ENCODE measurements around the gene CSTF1. TPM values are rescaled to one million over a fixed set of nuclear protein-coding genes. Genes with fewer than 3 reads are reported as not detected.
"Not testable (repeated sequence)": the region's sequence is repeated elsewhere in the genome, so short reads cannot be mapped to it uniquely, and the experiment has no call there.

CSTF1 gene
- total RNA-seq, 1 donor from 2014 or later, result 38.6 TPM

DNA sequence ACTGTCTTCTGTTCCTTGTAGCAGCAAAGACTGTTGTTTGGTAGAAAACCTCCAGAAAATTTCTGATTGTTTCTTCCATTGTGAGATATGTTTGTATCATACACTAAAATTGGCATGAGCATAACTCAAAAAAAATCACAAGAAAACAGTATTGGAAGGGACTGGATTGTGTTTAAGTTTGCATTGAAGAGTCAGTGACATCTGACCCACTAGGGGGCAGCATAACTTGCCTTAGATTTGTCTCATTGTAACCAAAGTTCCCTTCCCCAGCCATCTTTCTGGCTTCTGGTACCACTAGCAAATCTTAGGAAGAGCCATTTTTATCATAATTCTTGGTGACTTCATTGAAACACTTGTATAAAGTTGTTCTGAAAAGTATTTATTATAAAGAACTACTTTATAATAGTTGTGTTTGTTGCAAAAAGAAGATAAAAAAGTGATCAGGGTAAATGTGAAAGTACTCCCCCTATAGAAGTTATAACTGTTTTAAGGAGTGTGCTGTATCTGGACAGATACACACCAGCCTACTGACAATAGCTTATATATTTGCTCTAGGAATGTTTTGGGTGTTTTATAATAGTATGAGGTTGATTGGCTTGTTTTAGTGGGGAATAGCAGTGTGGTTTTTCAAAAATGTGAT lies 7.7 kb downstream of the CSTF1 start:
- Mint-ChIP-seq H3K27ac (ENCODE audit: unreplicated experiment) (peak overlapping the region; percentile 31), H3K27me3 (ENCODE audit: unreplicated experiment) (no peaks in the 10 kb centered on the region), H3K4me1 (ENCODE audit: unreplicated experiment) (peaks cover 7% of the 10 kb centered on the region), H3K9me3 (ENCODE audit: unreplicated experiment) (no peaks in the 10 kb centered on the region), H3K4me3 (ENCODE audit: unreplicated experiment) (no peak overlapping the region), H3K36me3 (ENCODE audit: unreplicated experiment) (peaks cover 49% of the 10 kb centered on the region)
- DNase-seq (ENCODE audit: extremely low spot score, unreplicated experiment), result no peak
- TF ChIP-seq, protein P1, sequence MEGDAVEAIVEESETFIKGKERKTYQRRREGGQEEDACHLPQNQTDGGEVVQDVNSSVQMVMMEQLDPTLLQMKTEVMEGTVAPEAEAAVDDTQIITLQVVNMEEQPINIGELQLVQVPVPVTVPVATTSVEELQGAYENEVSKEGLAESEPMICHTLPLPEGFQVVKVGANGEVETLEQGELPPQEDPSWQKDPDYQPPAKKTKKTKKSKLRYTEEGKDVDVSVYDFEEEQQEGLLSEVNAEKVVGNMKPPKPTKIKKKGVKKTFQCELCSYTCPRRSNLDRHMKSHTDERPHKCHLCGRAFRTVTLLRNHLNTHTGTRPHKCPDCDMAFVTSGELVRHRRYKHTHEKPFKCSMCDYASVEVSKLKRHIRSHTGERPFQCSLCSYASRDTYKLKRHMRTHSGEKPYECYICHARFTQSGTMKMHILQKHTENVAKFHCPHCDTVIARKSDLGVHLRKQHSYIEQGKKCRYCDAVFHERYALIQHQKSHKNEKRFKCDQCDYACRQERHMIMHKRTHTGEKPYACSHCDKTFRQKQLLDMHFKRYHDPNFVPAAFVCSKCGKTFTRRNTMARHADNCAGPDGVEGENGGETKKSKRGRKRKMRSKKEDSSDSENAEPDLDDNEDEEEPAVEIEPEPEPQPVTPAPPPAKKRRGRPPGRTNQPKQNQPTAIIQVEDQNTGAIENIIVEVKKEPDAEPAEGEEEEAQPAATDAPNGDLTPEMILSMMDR (IDR thresholded peaks at IDR 0.05), result peak; percentile 88

DNA sequence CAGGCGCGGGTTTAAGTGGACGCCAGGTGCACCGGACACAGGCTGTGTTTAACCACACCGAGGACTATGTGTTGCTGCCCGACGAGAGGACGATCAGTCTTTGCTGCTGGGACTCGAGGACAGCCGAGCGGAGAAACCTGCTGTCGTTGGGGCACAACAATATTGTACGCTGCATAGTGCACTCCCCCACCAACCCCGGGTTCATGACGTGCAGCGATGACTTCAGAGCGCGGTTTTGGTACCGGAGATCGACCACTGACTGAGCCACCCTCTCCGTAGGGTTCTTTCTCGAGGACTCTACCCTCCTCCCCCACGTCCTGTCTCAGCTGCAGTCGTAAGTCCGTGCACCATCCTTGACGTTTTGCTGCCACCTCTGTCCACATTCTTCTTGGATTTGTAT lies 11.0 kb downstream of the CSTF1 start:
- H3K36me3 Mint-ChIP-seq (ENCODE audit: unreplicated experiment), result peaks cover 46% of the 10 kb centered on the region
- no peak for DNase-seq (ENCODE audit: extremely low spot score, unreplicated experiment)
- peaks cover 7% of the 10 kb centered on the region for H3K4me1 Mint-ChIP-seq (ENCODE audit: unreplicated experiment)
- H3K4me3 Mint-ChIP-seq (ENCODE audit: unreplicated experiment), result no peak overlapping the region
- TF ChIP-seq, protein P1 (IDR thresholded peaks at IDR 0.05), result no peak
- no peaks in the 10 kb centered on the region for H3K9me3 Mint-ChIP-seq (ENCODE audit: unreplicated experiment)
- no peak overlapping the region for H3K27ac Mint-ChIP-seq (ENCODE audit: unreplicated experiment)
- no peaks in the 10 kb centered on the region for H3K27me3 Mint-ChIP-seq (ENCODE audit: unreplicated experiment)

DNA sequence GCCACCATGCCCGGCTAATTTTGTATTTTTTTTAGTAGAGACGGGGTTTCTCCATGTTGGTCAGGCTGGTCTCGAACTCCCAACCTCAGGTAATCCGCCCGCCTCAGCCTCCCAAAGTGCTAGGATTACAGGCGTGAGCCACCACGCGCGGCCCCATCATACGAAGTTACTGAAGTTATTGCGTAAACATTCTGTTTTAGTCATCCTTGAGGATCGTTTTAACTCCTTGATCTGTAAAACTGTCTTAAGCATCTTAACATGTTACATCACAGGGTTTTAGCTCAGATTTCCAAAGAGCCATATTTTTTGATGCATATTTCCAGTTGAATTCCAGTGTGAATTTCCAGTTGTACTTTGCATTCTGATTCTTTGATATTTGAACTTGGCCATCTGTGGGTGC lies 12.9 kb downstream of the CSTF1 start:
- not testable (repeated sequence) for H3K4me3 Mint-ChIP-seq (ENCODE audit: unreplicated experiment); DNase-seq (ENCODE audit: extremely low spot score, unreplicated experiment); H3K4me1 Mint-ChIP-seq (ENCODE audit: unreplicated experiment); H3K9me3 Mint-ChIP-seq (ENCODE audit: unreplicated experiment); H3K27me3 Mint-ChIP-seq (ENCODE audit: unreplicated experiment); H3K27ac Mint-ChIP-seq (ENCODE audit: unreplicated experiment)
- peaks cover 34% of the 10 kb centered on the region for H3K36me3 Mint-ChIP-seq (ENCODE audit: unreplicated experiment)

DNA sequence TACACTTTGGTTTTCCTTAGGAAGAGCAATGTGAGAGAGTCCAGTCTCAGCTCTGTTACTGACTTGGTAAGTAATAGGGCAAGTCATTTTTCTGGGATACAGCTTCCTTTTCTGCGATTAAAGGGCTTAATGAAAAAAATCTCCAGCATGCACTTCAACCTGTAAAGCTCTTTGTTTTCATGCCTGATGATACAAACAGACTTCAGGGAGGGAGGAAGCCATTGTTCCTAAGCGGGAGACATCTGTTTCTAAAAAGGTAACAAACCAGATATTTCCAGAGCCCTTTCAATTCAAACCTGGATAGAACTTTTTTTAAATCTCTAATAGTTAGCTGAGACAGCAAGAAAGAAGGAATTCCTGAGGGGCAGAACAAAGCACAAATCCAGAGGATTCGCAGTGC lies 14.5 kb downstream of the CSTF1 start:
- H3K27me3 Mint-ChIP-seq (ENCODE audit: unreplicated experiment), result no peaks in the 10 kb centered on the region
- DNase-seq (ENCODE audit: extremely low spot score, unreplicated experiment), result no peak
- TF ChIP-seq, protein P1 (IDR thresholded peaks at IDR 0.05), result no peak
- H3K27ac Mint-ChIP-seq (ENCODE audit: unreplicated experiment), result no peak overlapping the region
- H3K4me1 Mint-ChIP-seq (ENCODE audit: unreplicated experiment), result no peaks in the 10 kb centered on the region
- no peak overlapping the region for H3K4me3 Mint-ChIP-seq (ENCODE audit: unreplicated experiment)
- H3K36me3 Mint-ChIP-seq (ENCODE audit: unreplicated experiment), result peaks cover 33% of the 10 kb centered on the region
- H3K9me3 Mint-ChIP-seq (ENCODE audit: unreplicated experiment), result no peaks in the 10 kb centered on the region

DNA sequence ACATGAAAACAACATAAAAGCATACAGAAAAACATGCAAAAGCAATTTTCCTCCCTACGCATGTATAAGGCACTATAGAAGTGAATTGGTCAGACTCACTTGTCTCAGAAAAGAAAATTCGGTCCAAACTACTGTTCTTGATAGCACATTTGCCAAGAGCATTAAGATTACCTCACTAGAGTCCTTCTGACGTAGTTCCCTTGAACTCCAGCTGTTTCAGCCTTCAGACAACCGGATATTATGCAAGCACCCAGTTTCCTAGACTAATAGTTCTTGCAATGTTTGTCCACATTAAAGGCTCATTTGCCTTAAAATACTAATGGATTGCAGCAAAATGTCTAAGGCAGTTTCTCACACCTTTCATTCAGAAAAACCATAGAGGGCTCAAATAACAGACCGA lies 17.1 kb downstream of the CSTF1 start:
- no peaks in the 10 kb centered on the region for H3K4me1 Mint-ChIP-seq (ENCODE audit: unreplicated experiment)
- no peaks in the 10 kb centered on the region for H3K27me3 Mint-ChIP-seq (ENCODE audit: unreplicated experiment)
- no peaks in the 10 kb centered on the region for H3K9me3 Mint-ChIP-seq (ENCODE audit: unreplicated experiment)
- peaks cover 27% of the 10 kb centered on the region for H3K36me3 Mint-ChIP-seq (ENCODE audit: unreplicated experiment)
- no peak overlapping the region for H3K27ac Mint-ChIP-seq (ENCODE audit: unreplicated experiment)
- TF ChIP-seq, protein P1 (IDR thresholded peaks at IDR 0.05), result no peak
- no peak overlapping the region for H3K4me3 Mint-ChIP-seq (ENCODE audit: unreplicated experiment)
- DNase-seq (ENCODE audit: extremely low spot score, unreplicated experiment), result no peak

DNA sequence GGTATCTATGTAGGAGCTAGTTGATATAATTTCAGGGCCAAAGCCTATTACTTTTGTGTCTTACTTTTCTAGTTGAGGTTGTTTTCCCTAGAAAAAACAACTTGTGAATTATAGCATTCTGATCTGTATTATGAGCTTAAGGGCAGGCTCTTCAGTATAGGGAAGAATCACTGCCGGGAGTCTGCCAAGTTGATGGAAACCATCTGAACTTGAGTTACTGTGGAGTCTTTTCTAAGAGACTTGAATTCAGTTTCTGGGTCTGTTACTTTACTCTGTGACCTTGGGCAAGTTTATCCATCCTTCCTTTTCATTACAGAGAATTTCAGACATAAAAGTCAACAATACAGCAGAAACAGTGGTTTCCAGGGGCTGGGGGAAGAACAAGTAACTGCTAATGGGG lies 17.5 kb downstream of the CSTF1 start:
- DNase-seq (ENCODE audit: extremely low spot score, unreplicated experiment), result no peak
- TF ChIP-seq, protein P1 (IDR thresholded peaks at IDR 0.05), result no peak
- Mint-ChIP-seq H3K36me3 (ENCODE audit: unreplicated experiment) (peaks cover 25% of the 10 kb centered on the region), H3K9me3 (ENCODE audit: unreplicated experiment) (no peaks in the 10 kb centered on the region), H3K27ac (ENCODE audit: unreplicated experiment) (no peak overlapping the region), H3K27me3 (ENCODE audit: unreplicated experiment) (no peaks in the 10 kb centered on the region), H3K4me1 (ENCODE audit: unreplicated experiment) (no peaks in the 10 kb centered on the region), H3K4me3 (ENCODE audit: unreplicated experiment) (no peak overlapping the region)

DNA sequence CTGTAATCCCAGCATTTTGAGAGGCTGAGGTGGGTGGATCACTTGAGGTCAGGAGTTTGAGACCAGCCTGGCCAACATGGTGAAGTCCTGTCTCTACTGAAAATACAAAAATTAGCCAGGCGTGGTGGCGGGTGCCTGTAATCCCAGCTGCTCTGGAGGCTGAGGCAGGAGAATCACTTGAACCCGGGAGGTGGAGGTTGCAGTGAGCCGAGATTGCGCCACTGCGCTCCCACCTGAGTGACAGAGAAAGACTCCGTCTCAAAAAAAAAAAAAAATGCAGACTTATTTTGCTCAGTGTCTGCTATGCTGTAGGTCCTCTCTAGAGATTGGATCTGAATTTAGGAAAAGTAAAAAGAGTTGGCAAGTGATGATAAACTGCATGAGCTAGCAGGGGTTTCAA lies 18.8 kb downstream of the CSTF1 start:
- H3K4me3 Mint-ChIP-seq (ENCODE audit: unreplicated experiment); H3K27ac Mint-ChIP-seq (ENCODE audit: unreplicated experiment); DNase-seq (ENCODE audit: extremely low spot score, unreplicated experiment); H3K9me3 Mint-ChIP-seq (ENCODE audit: unreplicated experiment); H3K4me1 Mint-ChIP-seq (ENCODE audit: unreplicated experiment); H3K27me3 Mint-ChIP-seq (ENCODE audit: unreplicated experiment): not testable (repeated sequence)
- peaks cover 16% of the 10 kb centered on the region for H3K36me3 Mint-ChIP-seq (ENCODE audit: unreplicated experiment)
